ENCODE measurements around the gene PRUNE2. TPM values are rescaled to one million over a fixed set of nuclear protein-coding genes. Genes with fewer than 3 reads are reported as not detected.

Gene PRUNE2
- polyA plus RNA-seq, 1 experiment, result 0.78 TPM

- Histone ChIP-seq H3K4me3 (ENCODE audit: low read depth, low read length) (no peak overlapping the region), H3K27me3 (ENCODE audit: control insufficient read depth, insufficient read depth, low read length) (peaks cover 8% of the 10 kb centered on the region), H3K36me3 (ENCODE audit: control insufficient read depth, insufficient read depth, low read length) (no peaks in the 10 kb centered on the region)
- POLR2A ChIA-PET, result no interaction called here
- CTCF ChIA-PET, result interaction anchor here (1.1 to 1.7 kb wide), 2 partner anchors 15 to 21 kb away, joined by 3 to 6 read pairs; no protein-coding TSS in a partner anchor
- TF ChIP-seq CTCF (IDR thresholded peaks at IDR 0.05; ENCODE audit: insufficient read depth, low read depth, low read length), result no peak
- DNase-seq (ENCODE audit: low read depth), result no peak
These were observed 4.1 kb downstream of the PRUNE2 start for GRCh38 chr9:76901801-76902200.

DNA sequence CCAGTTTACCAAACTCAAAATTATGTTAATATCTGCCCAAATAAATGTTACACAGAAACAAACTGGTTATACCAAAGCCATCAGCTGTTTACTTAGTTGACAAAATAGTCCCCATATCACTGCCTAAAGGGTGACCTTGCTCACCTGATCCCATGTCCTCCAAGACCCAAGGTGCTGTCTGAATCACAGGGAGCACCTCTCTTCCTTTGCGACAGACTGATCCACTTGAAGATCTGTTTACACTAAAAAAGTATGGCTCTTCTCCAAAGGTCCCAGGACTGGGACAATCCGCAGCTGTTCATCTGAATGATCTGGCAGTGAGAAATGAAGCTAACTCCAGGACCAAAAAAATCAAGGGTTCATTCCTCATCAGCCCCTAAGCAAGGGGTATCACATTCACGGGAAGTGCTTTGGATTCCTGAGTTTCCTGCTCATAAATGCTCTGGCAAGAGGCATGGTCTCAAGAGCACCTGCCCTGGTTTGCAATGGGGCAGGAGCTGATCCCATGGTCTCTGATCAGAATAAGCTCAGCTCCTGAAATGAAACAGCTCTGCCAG, 5.0 kb downstream of the PRUNE2 start:
- Histone ChIP-seq H3K27me3 (ENCODE audit: control insufficient read depth, insufficient read depth, low read length) (peaks cover 6% of the 10 kb centered on the region), H3K4me3 (ENCODE audit: low read depth, low read length) (no peak overlapping the region), H3K36me3 (ENCODE audit: control insufficient read depth, insufficient read depth, low read length) (no peaks in the 10 kb centered on the region)
- no peak for DNase-seq (ENCODE audit: low read depth)
- ChIA-PET CTCF (interaction anchor here (1.1 to 1.7 kb wide), 2 partner anchors 14 to 22 kb away, joined by 3 to 6 read pairs; no protein-coding TSS in a partner anchor), POLR2A (no interaction called here)
- TF ChIP-seq CTCF (IDR thresholded peaks at IDR 0.05; ENCODE audit: insufficient read depth, low read depth, low read length), result no peak

DNA sequence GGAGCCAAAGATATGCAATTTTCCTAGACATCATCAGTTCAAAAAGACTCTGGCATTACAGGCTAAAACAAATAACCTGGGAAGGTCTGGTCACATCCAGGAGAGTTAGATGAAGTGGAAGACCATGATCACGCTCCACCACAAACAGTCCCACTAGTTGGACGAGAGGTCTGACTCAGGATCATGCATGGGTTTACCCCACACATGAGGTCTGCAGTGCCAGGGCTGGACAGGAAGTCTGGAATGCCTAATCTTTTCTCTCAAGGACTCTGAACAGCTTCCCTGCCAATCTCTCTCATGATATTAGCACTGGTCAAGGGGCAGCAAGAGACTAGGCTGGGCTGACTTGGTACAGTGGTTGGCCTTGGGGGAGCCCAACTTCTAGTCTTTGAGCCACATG, 7.1 kb downstream of the PRUNE2 start:
- TF ChIP-seq CTCF (IDR thresholded peaks at IDR 0.05; ENCODE audit: insufficient read depth, low read depth, low read length), result no peak
- Histone ChIP-seq H3K36me3 (ENCODE audit: control insufficient read depth, insufficient read depth, low read length) (no peaks in the 10 kb centered on the region), H3K4me3 (ENCODE audit: low read depth, low read length) (no peak overlapping the region), H3K27me3 (ENCODE audit: control insufficient read depth, insufficient read depth, low read length) (peaks cover 2% of the 10 kb centered on the region)
- no peak for DNase-seq (ENCODE audit: low read depth)
- POLR2A ChIA-PET, result no interaction called here
- CTCF ChIA-PET, result interaction anchor here (1.4 kb wide), 1 partner anchor 10 kb away, joined by 3 read pairs; no protein-coding TSS in a partner anchor

DNA sequence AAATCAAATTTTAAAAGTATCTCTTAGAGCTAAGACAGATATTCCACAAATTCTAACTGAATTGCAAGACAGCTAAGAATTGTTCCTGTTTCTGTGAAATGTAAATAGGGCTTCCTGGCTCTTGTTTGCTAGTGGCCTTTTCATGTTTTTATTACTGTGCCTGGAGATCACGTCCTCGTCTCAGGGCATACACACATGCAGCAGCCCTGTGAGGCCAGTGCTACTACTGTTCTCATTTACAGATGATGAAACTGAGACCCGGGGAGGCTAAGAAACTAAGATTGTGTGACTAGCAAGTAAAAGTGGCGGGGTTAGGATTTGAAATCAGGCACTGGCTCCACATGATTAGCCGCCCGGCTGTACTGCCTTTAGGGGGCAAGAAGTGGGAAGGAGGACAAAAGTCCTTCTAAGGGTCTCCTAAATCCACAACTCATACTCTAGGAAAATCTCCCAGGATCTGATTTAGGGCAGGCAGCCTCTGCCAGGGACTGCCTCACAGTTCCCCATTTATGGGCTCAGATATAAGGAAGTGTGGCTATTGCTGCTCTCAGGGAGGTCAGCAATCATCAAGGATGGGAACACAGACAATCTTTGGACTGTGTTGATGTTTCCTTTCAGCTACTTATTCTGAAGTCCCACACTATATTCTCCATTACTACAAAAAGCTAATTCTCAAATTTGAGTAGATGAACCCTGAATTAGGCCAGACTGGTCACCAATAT, 7.9 kb downstream of the PRUNE2 start:
- Histone ChIP-seq H3K27me3 (ENCODE audit: control insufficient read depth, insufficient read depth, low read length) (peaks cover 2% of the 10 kb centered on the region), H3K36me3 (ENCODE audit: control insufficient read depth, insufficient read depth, low read length) (no peaks in the 10 kb centered on the region), H3K4me3 (ENCODE audit: low read depth, low read length) (no peak overlapping the region)
- POLR2A ChIA-PET, result no interaction called here
- CTCF ChIA-PET, result interaction anchor here (0.8 to 1.4 kb wide), 2 partner anchors 11 kb away, joined by 3 read pairs; no protein-coding TSS in a partner anchor
- no peak for DNase-seq (ENCODE audit: low read depth)
- no peak for TF ChIP-seq CTCF (IDR thresholded peaks at IDR 0.05; ENCODE audit: insufficient read depth, low read depth, low read length)

DNA sequence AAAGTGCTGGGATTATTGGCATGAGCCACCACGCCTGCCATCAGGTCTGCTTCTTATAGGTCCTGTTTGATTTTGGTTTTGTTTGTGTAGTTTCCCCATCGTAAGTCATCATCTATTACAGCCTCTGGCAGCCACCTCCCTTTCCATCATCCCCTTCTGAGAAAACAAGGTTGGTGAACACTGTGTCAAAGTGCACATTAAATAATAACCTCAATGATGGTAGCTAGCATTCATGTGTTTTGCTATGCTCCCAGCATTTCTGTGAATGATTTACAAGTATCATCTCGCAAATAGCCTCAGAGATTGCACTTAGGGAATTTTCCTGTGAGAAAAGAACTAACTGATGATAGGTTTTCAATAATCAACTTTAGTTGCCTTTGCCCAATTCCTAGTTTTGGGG, 9.9 kb downstream of the PRUNE2 start:
- TF ChIP-seq CTCF (IDR thresholded peaks at IDR 0.05; ENCODE audit: insufficient read depth, low read depth, low read length), result no peak
- H3K27me3 ChIP-seq (ENCODE audit: control insufficient read depth, insufficient read depth, low read length), result no peaks in the 10 kb centered on the region; the same call in 1 of the 2 replicates
- no peak overlapping the region for H3K4me3 ChIP-seq (ENCODE audit: low read depth, low read length)
- H3K36me3 ChIP-seq (ENCODE audit: control insufficient read depth, insufficient read depth, low read length), result no peaks in the 10 kb centered on the region
- no peak for DNase-seq (ENCODE audit: low read depth)
- ChIA-PET POLR2A (no interaction called here), CTCF (interaction anchor here (0.8 kb wide), 1 partner anchor 86 kb away, joined by 3 read pairs; no protein-coding TSS in a partner anchor)
